Measurements from ENCODE around the gene TARS3. TPM values are rescaled to one million over a fixed set of nuclear protein-coding genes. Genes with fewer than 3 reads are reported as not detected.

Gene TARS3
- total and polyA plus RNA-seq, 4 donors = 3.4 to 29.0 (median 6.0) TPM

- DNase-seq (no peak), ATAC-seq (ENCODE audit: insufficient read depth, low FRiP score) (no peak)
- no peaks in the 10 kb centered on the region for H3K36me3 ChIP-seq (ENCODE audit: control insufficient read depth in 4 of 4, insufficient read depth in 4 of 4, low read length in 4 of 4)
- 86 to 92% methylated on average over 23 of the region's 23 CpGs for whole genome bisulfite sequencing, 2 donors
- H3K9ac ChIP-seq (ENCODE audit: insufficient read depth in 1 of 2, low read length in 2 of 2) = no peak overlapping the region
- H3K4me1 ChIP-seq (ENCODE audit: control insufficient read depth in 5 of 5, insufficient read depth in 5 of 5, low read length in 5 of 5) = peaks cover 0 to 12% (median 9%) of the 10 kb centered on the region in 5 donors
- H3K9me3 ChIP-seq (ENCODE audit: control insufficient read depth in 4 of 4, insufficient read depth in 3 of 4, low read length in 3 of 4) = peaks cover 0 to 2% (median 0%) of the 10 kb centered on the region in 4 donors
- no peaks in the 10 kb centered on the region for H3K27me3 ChIP-seq (ENCODE audit: control insufficient read depth in 3 of 3, insufficient read depth in 3 of 3, low read length in 2 of 3)
- no peak overlapping the region for H3K27ac ChIP-seq (ENCODE audit: low read depth in 1 of 2, low read length in 1 of 2)
- TF ChIP-seq, protein P1, sequence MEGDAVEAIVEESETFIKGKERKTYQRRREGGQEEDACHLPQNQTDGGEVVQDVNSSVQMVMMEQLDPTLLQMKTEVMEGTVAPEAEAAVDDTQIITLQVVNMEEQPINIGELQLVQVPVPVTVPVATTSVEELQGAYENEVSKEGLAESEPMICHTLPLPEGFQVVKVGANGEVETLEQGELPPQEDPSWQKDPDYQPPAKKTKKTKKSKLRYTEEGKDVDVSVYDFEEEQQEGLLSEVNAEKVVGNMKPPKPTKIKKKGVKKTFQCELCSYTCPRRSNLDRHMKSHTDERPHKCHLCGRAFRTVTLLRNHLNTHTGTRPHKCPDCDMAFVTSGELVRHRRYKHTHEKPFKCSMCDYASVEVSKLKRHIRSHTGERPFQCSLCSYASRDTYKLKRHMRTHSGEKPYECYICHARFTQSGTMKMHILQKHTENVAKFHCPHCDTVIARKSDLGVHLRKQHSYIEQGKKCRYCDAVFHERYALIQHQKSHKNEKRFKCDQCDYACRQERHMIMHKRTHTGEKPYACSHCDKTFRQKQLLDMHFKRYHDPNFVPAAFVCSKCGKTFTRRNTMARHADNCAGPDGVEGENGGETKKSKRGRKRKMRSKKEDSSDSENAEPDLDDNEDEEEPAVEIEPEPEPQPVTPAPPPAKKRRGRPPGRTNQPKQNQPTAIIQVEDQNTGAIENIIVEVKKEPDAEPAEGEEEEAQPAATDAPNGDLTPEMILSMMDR (IDR thresholded peaks at IDR 0.05; ENCODE audit: control extremely low read depth, extremely low read depth) = no peak
- H3K4me3 ChIP-seq = no peak overlapping the region
Observed at GRCh38 chr15:101609742-101610610, 114.3 kb downstream of the TARS3 start.

DNA sequence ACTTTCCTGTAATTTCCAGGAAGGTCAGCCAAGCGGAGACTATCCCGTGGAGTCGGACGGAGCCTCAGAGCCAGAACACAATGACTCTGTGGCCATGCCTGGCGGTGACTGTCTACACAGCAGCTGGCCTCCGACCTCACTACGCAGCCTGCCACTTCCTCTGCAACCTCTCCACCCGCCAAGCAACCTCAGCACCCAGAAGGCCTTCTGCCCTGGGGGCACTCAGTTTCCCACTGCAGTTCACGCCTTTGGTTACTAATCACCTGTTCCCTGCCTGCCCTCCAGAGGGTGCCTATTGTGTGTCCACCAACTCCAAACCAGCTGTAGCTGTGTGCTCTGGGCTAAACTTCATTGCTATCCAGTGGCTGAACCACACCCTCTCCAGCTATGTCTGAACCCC, 116.1 kb downstream of the TARS3 start:
- Histone ChIP-seq H3K4me1 (ENCODE audit: control insufficient read depth in 5 of 5, insufficient read depth in 5 of 5, low read length in 5 of 5) (peaks cover 0 to 5% (median 4%) of the 10 kb centered on the region in 5 donors), H3K27ac (ENCODE audit: low read depth in 1 of 2, low read length in 1 of 2) (no peak overlapping the region), H3K9ac (ENCODE audit: insufficient read depth in 1 of 2, low read length in 2 of 2) (no peak overlapping the region), H3K27me3 (ENCODE audit: control insufficient read depth in 3 of 3, insufficient read depth in 3 of 3, low read length in 2 of 3) (no peaks in the 10 kb centered on the region), H3K9me3 (ENCODE audit: control insufficient read depth in 4 of 4, insufficient read depth in 3 of 4, low read length in 3 of 4) (peaks cover 0 to 8% (median 0%) of the 10 kb centered on the region in 4 donors), H3K4me3 (no peak overlapping the region), H3K36me3 (ENCODE audit: control insufficient read depth in 4 of 4, insufficient read depth in 4 of 4, low read length in 4 of 4) (no peaks in the 10 kb centered on the region)
- 66 to 79% methylated on average over 9 of the region's 9 CpGs for WGBS, 2 donors
- TF ChIP-seq, protein P1 (IDR thresholded peaks at IDR 0.05; ENCODE audit: control extremely low read depth, extremely low read depth) = no peak
- no peak for DNase-seq
- ATAC-seq (ENCODE audit: insufficient read depth, low FRiP score) = no peak

DNA sequence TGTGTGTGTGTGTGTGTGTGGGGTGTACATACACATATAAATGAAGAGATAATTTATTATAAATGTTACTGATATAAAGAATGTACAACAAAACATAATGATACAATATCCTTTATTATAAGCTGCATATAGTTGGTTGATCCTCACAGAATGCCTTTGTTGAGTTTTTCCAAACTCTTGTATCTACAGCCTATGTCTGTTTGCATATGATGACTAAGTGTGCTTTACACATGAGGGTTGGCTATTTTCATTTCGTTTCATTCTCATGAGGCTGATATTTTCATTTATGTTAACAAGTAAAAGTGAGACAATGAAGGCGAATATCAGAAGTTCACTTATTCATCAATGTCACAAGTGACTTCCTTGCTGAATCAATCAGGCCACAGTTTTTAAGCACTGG, 117.2 kb downstream of the TARS3 start:
- ATAC-seq (ENCODE audit: insufficient read depth, low FRiP score) (no peak), DNase-seq (no peak)
- TF ChIP-seq, protein P1 (IDR thresholded peaks at IDR 0.05; ENCODE audit: control extremely low read depth, extremely low read depth) = no peak
- H3K9me3 ChIP-seq (ENCODE audit: control insufficient read depth in 4 of 4, insufficient read depth in 3 of 4, low read length in 3 of 4) = peaks cover 0 to 8% (median 0%) of the 10 kb centered on the region in 4 donors
- no peak overlapping the region for H3K27ac ChIP-seq (ENCODE audit: low read depth in 1 of 2, low read length in 1 of 2)
- H3K4me3 ChIP-seq = no peak overlapping the region
- no peak overlapping the region for H3K9ac ChIP-seq (ENCODE audit: insufficient read depth in 1 of 2, low read length in 2 of 2)
- WGBS, 2 donors = 62 to 84% methylated on average over 2 of the region's 2 CpGs
- no peaks in the 10 kb centered on the region for H3K4me1 ChIP-seq (ENCODE audit: control insufficient read depth in 5 of 5, insufficient read depth in 5 of 5, low read length in 5 of 5)
- H3K27me3 ChIP-seq (ENCODE audit: control insufficient read depth in 3 of 3, insufficient read depth in 3 of 3, low read length in 2 of 3) = no peaks in the 10 kb centered on the region
- no peaks in the 10 kb centered on the region for H3K36me3 ChIP-seq (ENCODE audit: control insufficient read depth in 4 of 4, insufficient read depth in 4 of 4, low read length in 4 of 4)
